Osteocyte (in vitro differentiated cells): Measurements from ENCODE around the gene KRTAP13-2. TPM values are rescaled to one million over a fixed set of nuclear protein-coding genes. Genes with fewer than 3 reads are reported as not detected.

Experiments
- DNase-seq: peaks from one replicate; pipeline ENCODE4 v3.0.0; 2021; ENCODE audit warnings: mixed read lengths; ENCODE audit not compliant: unreplicated experiment; ENCODE audit errors: extremely low spot score
- H3K27ac Mint-ChIP-seq: one replicate; pipeline ENCODE4 v1.8.0; 2021; ENCODE audit warnings: mild to moderate bottlenecking, mixed read lengths; ENCODE audit not compliant: unreplicated experiment
- H3K27me3 Mint-ChIP-seq: one replicate; pipeline ENCODE4 v1.8.0; 2021; ENCODE audit warnings: mixed read lengths; ENCODE audit not compliant: unreplicated experiment
- H3K36me3 Mint-ChIP-seq: one replicate; pipeline ENCODE4 v1.8.0; 2021; ENCODE audit warnings: mixed read lengths; ENCODE audit not compliant: unreplicated experiment
- H3K4me1 Mint-ChIP-seq: one replicate; pipeline ENCODE4 v1.8.0; 2021; ENCODE audit warnings: mixed read lengths; ENCODE audit not compliant: unreplicated experiment
- H3K4me3 Mint-ChIP-seq: one replicate; pipeline ENCODE4 v1.8.0; 2021; ENCODE audit warnings: mild to moderate bottlenecking, moderate library complexity, mixed read lengths; ENCODE audit not compliant: unreplicated experiment
- H3K9me3 Mint-ChIP-seq: one replicate; pipeline ENCODE4 v1.8.0; 2021; ENCODE audit warnings: mixed read lengths; ENCODE audit not compliant: unreplicated experiment
- total RNA-seq: library from RNA; stranded (reverse); gene quantifications from 2 replicates; pipeline ENCODE4 v1.2.1, GENCODE V29; 2021
- TF ChIP-seq, protein P1 (sequence below): fragments of 200-600 bp; sonication (generic); IDR thresholded peaks from 2 replicates; pipeline ENCODE4 v1.5.0; 2021; ENCODE audit warnings: antibody characterized with exemption, mild to moderate bottlenecking, moderate library complexity

Gene KRTAP13-2
- total RNA-seq, 1 donor from 2014 or later, result not detected

DNA sequence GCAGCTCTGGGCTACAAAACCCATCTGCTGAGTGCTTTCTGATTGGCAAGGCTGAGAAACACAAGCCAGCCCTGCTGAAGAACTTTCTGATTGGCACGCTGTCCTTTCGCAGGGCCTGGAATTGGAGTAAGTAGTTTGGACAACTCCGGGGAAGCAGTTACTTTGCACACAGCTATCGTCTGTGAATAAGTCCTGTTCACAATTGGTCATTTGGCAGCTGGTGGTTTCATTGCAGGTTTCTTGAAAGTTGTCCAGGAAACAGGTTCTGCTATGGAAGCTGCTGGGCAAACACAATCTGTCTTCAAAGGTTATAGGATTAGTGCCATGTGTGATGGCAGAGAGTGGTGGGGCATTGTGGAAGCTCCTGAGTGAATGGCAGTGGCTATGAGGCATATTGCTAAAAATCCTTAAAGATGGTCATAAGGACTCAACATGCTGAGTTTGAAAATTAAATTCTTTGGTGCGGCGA, 34.8 kb downstream of the KRTAP13-2 start, which contains the start of gene KRTAP27-1:
Gene KRTAP27-1 (minus strand): TSS at position 419 of the 469 bp plus-strand sequence. CDS start 26 bp downstream, at position 393.
- Mint-ChIP-seq H3K27ac (peak within 1 kb of the TSS; percentile 70), H3K27me3 (no peaks in the 10 kb centered on the region), H3K9me3 (no peaks in the 10 kb centered on the region), H3K36me3 (no peaks in the 10 kb centered on the region), H3K4me3 (no peak within 1 kb of the TSS), H3K4me1 (peaks cover 53% of the 10 kb centered on the region)
- DNase-seq, result no peak
- TF ChIP-seq, protein P1, sequence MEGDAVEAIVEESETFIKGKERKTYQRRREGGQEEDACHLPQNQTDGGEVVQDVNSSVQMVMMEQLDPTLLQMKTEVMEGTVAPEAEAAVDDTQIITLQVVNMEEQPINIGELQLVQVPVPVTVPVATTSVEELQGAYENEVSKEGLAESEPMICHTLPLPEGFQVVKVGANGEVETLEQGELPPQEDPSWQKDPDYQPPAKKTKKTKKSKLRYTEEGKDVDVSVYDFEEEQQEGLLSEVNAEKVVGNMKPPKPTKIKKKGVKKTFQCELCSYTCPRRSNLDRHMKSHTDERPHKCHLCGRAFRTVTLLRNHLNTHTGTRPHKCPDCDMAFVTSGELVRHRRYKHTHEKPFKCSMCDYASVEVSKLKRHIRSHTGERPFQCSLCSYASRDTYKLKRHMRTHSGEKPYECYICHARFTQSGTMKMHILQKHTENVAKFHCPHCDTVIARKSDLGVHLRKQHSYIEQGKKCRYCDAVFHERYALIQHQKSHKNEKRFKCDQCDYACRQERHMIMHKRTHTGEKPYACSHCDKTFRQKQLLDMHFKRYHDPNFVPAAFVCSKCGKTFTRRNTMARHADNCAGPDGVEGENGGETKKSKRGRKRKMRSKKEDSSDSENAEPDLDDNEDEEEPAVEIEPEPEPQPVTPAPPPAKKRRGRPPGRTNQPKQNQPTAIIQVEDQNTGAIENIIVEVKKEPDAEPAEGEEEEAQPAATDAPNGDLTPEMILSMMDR, result no peak

DNA sequence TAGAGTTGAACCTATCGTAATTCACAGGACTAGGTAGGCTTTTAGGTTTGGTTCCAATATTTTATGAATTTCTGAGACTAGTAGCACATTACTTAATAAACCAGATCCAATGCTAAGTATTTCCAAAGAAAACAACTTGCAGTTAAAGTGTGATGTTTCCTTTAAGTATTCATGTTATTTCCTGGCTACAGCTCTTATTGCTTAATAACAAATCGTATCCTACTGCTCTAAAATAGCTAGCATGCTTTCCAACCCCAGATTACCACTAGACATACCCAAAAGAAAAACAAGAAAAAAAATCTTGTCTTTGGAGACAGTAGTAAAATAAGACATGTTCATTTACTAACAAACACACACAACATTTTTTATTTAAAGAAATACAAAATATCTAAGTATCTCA, 35.5 kb downstream of the KRTAP13-2 start:
- H3K4me1 Mint-ChIP-seq, result peaks cover 54% of the 10 kb centered on the region
- no peak for DNase-seq
- H3K27ac Mint-ChIP-seq, result peak overlapping the region; percentile 70
- no peak overlapping the region for H3K4me3 Mint-ChIP-seq
- no peaks in the 10 kb centered on the region for H3K36me3 Mint-ChIP-seq
- no peaks in the 10 kb centered on the region for H3K9me3 Mint-ChIP-seq
- TF ChIP-seq, protein P1, result no peak
- no peaks in the 10 kb centered on the region for H3K27me3 Mint-ChIP-seq

DNA sequence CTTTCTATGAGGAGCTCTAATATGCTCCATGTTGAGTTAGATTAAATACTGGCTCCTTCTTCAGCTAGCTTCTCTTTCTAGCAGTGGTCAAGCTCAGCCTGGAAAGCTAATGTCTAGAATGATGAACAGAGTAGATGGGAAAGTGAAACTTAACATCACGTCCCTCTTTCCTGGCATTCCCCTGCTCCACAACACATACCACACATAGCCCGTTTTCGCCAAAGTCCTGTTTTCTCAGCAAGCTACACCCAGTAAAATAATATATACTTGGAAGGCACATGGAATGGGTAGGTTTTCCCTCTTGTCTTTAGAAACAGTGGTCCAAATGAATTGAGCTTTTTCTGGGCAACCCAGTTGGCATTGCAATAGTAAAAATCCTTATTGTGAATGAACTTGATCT, 38.3 kb downstream of the KRTAP13-2 start:
- Mint-ChIP-seq H3K9me3 (no peaks in the 10 kb centered on the region), H3K4me3 (peak overlapping the region; percentile 61), H3K36me3 (no peaks in the 10 kb centered on the region), H3K27me3 (no peaks in the 10 kb centered on the region), H3K4me1 (peaks cover 56% of the 10 kb centered on the region), H3K27ac (peak overlapping the region; percentile 74)
- TF ChIP-seq, protein P1, result no peak
- DNase-seq, result no peak

DNA sequence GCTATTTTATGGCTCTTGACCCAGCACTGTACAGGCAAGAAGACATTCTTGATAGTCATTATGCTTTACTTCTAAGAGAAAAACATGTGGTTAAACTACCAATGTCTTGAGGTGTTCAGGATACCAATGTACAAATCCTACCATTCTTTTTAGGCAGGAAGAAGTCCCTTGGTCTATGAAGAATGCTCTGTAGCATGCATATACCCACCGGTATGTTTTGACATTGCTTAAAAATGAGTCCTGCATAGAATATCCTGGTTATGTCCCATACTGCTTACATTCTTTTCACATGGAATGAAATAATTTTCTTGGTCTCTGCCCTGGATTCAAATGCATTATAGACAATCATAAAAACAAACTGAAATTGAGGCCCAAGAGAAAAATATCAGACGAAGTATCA, 39.4 kb downstream of the KRTAP13-2 start:
- Mint-ChIP-seq H3K4me1 (peaks cover 52% of the 10 kb centered on the region), H3K27ac (peak overlapping the region; percentile 74), H3K9me3 (no peaks in the 10 kb centered on the region), H3K36me3 (no peaks in the 10 kb centered on the region), H3K4me3 (no peak overlapping the region), H3K27me3 (no peaks in the 10 kb centered on the region)
- TF ChIP-seq, protein P1, result no peak
- DNase-seq, result no peak

DNA sequence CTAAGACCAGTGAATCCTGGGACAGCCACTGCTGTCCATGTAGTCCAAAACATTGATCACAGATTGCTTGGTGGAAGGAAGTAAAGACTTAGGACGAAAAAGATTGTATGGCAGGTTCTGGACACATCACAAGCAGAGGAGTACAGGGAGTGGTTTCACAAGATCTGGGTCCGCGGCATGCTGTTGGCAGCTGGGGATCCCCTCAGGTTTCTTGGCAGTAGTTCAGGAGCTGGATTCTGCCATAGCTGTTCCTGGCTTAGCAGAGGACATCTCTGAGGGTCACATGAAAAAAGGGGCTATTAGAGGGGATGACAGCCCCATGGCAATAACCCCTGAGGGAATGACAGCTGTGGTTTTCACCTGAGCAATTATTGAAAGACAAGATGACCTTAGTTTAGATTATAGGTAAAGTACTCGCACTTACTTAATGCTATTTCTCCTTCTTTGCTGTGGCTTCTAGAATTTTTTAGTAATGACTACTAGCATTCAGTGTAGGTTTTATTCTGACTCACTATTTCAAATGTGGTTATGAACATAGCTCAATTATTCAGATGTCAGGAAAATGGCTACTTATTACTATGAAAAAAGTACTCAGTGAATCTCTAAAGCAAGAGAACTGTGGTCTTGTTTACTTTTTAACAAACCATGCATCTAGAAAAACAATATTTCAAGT, 42.7 kb downstream of the KRTAP13-2 start:
- no peak for DNase-seq
- no peak overlapping the region for H3K27ac Mint-ChIP-seq

More for the DNA sequence above, 42.7 kb downstream of the KRTAP13-2 start:
- peaks cover 7% of the 10 kb centered on the region for H3K27me3 Mint-ChIP-seq
- H3K4me1 Mint-ChIP-seq, result peaks cover 30% of the 10 kb centered on the region
- TF ChIP-seq, protein P1, result no peak
- no peak overlapping the region for H3K4me3 Mint-ChIP-seq
- peaks cover 17% of the 10 kb centered on the region for H3K9me3 Mint-ChIP-seq
- H3K36me3 Mint-ChIP-seq, result peaks cover 3% of the 10 kb centered on the region
